ENCODE measurements around the gene CTAG2. TPM values are rescaled to one million over a fixed set of nuclear protein-coding genes. Genes with fewer than 3 reads are reported as not detected.
"Not testable (repeated sequence)": the region's sequence is repeated elsewhere in the genome, so short reads cannot be mapped to it uniquely, and the experiment has no call there.

Gene CTAG2
- total RNA-seq, 2 experiments from 2014 or later: not detected

GRCh38 chrX:154641740-154642139 lies 11.6 kb downstream of the CTAG2 start:
- H3K9me3 Mint-ChIP-seq; H3K4me1 Mint-ChIP-seq (ENCODE audit: low read depth); CTCF ChIA-PET; H3K27me3 Mint-ChIP-seq; POLR2A ChIA-PET; H3K27ac Mint-ChIP-seq; H3K4me3 Mint-ChIP-seq; DNase-seq; H3K36me3 Mint-ChIP-seq (ENCODE audit: low read depth); intact Hi-C loops (cut with micrococcal nuclease); ATAC-seq: not testable (repeated sequence)

GRCh38 chrX:154633661-154634060 lies 19.7 kb downstream of the CTAG2 start:
- H3K9me3 Mint-ChIP-seq; H3K27ac Mint-ChIP-seq; H3K36me3 Mint-ChIP-seq (ENCODE audit: low read depth); DNase-seq; H3K4me1 Mint-ChIP-seq (ENCODE audit: low read depth); H3K27me3 Mint-ChIP-seq; intact Hi-C loops (cut with micrococcal nuclease); POLR2A ChIA-PET; H3K4me3 Mint-ChIP-seq; CTCF ChIA-PET; ATAC-seq: not testable (repeated sequence)

- intact Hi-C loops (cut with micrococcal nuclease); ATAC-seq: not testable (repeated sequence)
Observed at GRCh38 chrX:154630949-154631348, 22.4 kb downstream of the CTAG2 start.

GRCh38 chrX:154628960-154629359 lies 24.4 kb downstream of the CTAG2 start:
- POLR2A ChIA-PET; H3K4me1 Mint-ChIP-seq (ENCODE audit: low read depth); DNase-seq; CTCF ChIA-PET; H3K27me3 Mint-ChIP-seq; H3K36me3 Mint-ChIP-seq (ENCODE audit: low read depth); H3K27ac Mint-ChIP-seq; H3K4me3 Mint-ChIP-seq; H3K9me3 Mint-ChIP-seq; intact Hi-C loops (cut with micrococcal nuclease): not testable (repeated sequence)
- peak; percentile 74 for ATAC-seq

More at GRCh38 chrX:154630949-154631348, 22.4 kb downstream of the CTAG2 start:
- POLR2A ChIA-PET; H3K27ac Mint-ChIP-seq; H3K4me3 Mint-ChIP-seq; H3K9me3 Mint-ChIP-seq; H3K27me3 Mint-ChIP-seq; H3K36me3 Mint-ChIP-seq (ENCODE audit: low read depth); DNase-seq; H3K4me1 Mint-ChIP-seq (ENCODE audit: low read depth); CTCF ChIA-PET: not testable (repeated sequence)

GRCh38 chrX:154620767-154621414 lies 32.5 kb downstream of the CTAG2 start:
- H3K27me3 Mint-ChIP-seq; H3K4me3 Mint-ChIP-seq; intact Hi-C loops (cut with micrococcal nuclease); CTCF ChIA-PET; H3K4me1 Mint-ChIP-seq (ENCODE audit: low read depth); H3K36me3 Mint-ChIP-seq (ENCODE audit: low read depth); DNase-seq; H3K9me3 Mint-ChIP-seq; POLR2A ChIA-PET; H3K27ac Mint-ChIP-seq: not testable (repeated sequence)
- ATAC-seq: peak; percentile 47

- CTCF ChIA-PET; H3K4me1 Mint-ChIP-seq (ENCODE audit: low read depth); intact Hi-C loops (cut with micrococcal nuclease); POLR2A ChIA-PET; H3K27ac Mint-ChIP-seq; H3K27me3 Mint-ChIP-seq; DNase-seq; H3K36me3 Mint-ChIP-seq (ENCODE audit: low read depth); ATAC-seq; H3K4me3 Mint-ChIP-seq; H3K9me3 Mint-ChIP-seq: not testable (repeated sequence)
Observed at GRCh38 chrX:154619182-154619581, 34.2 kb downstream of the CTAG2 start, which contains the start of gene CTAG1B. Gene CTAG1B (minus strand): TSS chrX:154619282. CDS start chrX:154619218, 64 bp downstream.

- H3K9me3 Mint-ChIP-seq; H3K36me3 Mint-ChIP-seq (ENCODE audit: low read depth); H3K4me1 Mint-ChIP-seq (ENCODE audit: low read depth); intact Hi-C loops (cut with micrococcal nuclease); H3K4me3 Mint-ChIP-seq; POLR2A ChIA-PET; H3K27me3 Mint-ChIP-seq; H3K27ac Mint-ChIP-seq; CTCF ChIA-PET; DNase-seq; ATAC-seq: not testable (repeated sequence)
Observed at GRCh38 chrX:154613586-154613985, 39.8 kb downstream of the CTAG2 start.

GRCh38 chrX:154611146-154611545 lies 42.2 kb downstream of the CTAG2 start:
- H3K27ac Mint-ChIP-seq, H3K4me3 Mint-ChIP-seq: not testable (repeated sequence)

GRCh38 chrX:154608823-154609222 lies 44.6 kb downstream of the CTAG2 start:
- CTCF ChIA-PET; H3K4me3 Mint-ChIP-seq; H3K27ac Mint-ChIP-seq; ATAC-seq; H3K4me1 Mint-ChIP-seq (ENCODE audit: low read depth); H3K27me3 Mint-ChIP-seq; DNase-seq; intact Hi-C loops (cut with micrococcal nuclease); POLR2A ChIA-PET; H3K36me3 Mint-ChIP-seq (ENCODE audit: low read depth); H3K9me3 Mint-ChIP-seq: not testable (repeated sequence)

More at GRCh38 chrX:154611146-154611545, 42.2 kb downstream of the CTAG2 start:
- H3K9me3 Mint-ChIP-seq; H3K36me3 Mint-ChIP-seq (ENCODE audit: low read depth); DNase-seq; H3K27me3 Mint-ChIP-seq; H3K4me1 Mint-ChIP-seq (ENCODE audit: low read depth); CTCF ChIA-PET; ATAC-seq; intact Hi-C loops (cut with micrococcal nuclease): not testable (repeated sequence)
- POLR2A ChIA-PET: interaction anchor here (0.8 kb wide), 1 partner anchor 221 kb away, joined by 3 read pairs; no protein-coding TSS in a partner anchor

- H3K27ac Mint-ChIP-seq; H3K36me3 Mint-ChIP-seq (ENCODE audit: low read depth); H3K4me1 Mint-ChIP-seq (ENCODE audit: low read depth); DNase-seq; CTCF ChIA-PET; ATAC-seq; intact Hi-C loops (cut with micrococcal nuclease); H3K4me3 Mint-ChIP-seq; POLR2A ChIA-PET; H3K27me3 Mint-ChIP-seq; H3K9me3 Mint-ChIP-seq: not testable (repeated sequence)
Observed at GRCh38 chrX:154607976-154608375, 45.4 kb downstream of the CTAG2 start.

Measured in activated CD8-positive, alpha-beta T cell treated with anti-CD3 and anti-CD28 coated beads for 36 hours (primary cell).